ENCODE results near the gene TMPRSS3. TPM values are rescaled to one million over a fixed set of nuclear protein-coding genes. Genes with fewer than 3 reads are reported as not detected.

The TMPRSS3 gene
- total and polyA plus RNA-seq, 3 donors from 2014 or later, result 0.40 to 0.56 TPM; not detected in 1

DNA sequence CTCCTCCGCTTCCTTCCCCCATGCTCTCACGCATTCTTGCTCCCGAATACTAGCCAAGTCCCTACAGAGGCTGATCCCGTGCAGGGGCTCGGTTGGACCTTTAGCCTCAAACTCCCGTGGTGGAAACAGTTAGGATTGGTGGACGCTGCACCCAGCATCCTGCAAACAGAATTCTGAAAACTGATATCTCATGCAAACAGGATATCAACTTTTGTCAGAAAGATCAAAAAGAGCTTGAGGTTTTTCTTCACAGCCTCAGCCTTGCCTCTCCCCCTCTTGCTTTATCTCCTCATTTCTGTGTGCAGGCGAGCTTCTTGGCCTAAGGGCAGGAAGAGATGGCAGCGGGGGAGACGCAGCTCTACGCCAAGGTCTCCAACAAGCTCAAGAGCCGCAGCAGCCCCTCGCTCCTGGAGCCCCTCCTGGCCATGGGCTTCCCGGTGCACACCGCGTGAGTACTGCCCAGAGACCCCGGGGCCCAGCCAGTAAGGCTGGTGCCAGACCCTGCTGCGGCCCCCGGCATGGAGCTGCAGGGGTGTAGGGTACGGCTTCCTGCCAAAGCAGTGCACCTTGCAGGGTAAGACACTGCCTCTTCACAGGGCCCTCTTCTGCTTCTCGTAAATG, 7.9 kb upstream of the TMPRSS3 start, which contains the start of gene UBASH3A:
UBASH3A (plus strand) TSS at position 292 of the 621 bp plus-strand sequence; CDS start at position 336, 44 bp downstream.
- H3K36me3 ChIP-seq (ENCODE audit: low read depth, missing control alignments), result no peaks in the 10 kb centered on the region
- no peaks in the 10 kb centered on the region for H3K27me3 ChIP-seq
- no peak for DNase-seq
- H3K4me3 ChIP-seq, result no peak within 1 kb of the TSS
- H3K9me3 ChIP-seq, result no peaks in the 10 kb centered on the region
- H3K4me1 ChIP-seq, result no peaks in the 10 kb centered on the region
- no peak for TF ChIP-seq POLR2A (IDR thresholded peaks at IDR 0.05)
- TF ChIP-seq, protein P1, sequence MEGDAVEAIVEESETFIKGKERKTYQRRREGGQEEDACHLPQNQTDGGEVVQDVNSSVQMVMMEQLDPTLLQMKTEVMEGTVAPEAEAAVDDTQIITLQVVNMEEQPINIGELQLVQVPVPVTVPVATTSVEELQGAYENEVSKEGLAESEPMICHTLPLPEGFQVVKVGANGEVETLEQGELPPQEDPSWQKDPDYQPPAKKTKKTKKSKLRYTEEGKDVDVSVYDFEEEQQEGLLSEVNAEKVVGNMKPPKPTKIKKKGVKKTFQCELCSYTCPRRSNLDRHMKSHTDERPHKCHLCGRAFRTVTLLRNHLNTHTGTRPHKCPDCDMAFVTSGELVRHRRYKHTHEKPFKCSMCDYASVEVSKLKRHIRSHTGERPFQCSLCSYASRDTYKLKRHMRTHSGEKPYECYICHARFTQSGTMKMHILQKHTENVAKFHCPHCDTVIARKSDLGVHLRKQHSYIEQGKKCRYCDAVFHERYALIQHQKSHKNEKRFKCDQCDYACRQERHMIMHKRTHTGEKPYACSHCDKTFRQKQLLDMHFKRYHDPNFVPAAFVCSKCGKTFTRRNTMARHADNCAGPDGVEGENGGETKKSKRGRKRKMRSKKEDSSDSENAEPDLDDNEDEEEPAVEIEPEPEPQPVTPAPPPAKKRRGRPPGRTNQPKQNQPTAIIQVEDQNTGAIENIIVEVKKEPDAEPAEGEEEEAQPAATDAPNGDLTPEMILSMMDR (IDR thresholded peaks at IDR 0.05), result no peak
- WGBS, 2 donors, result 59 to 65% methylated on average over 21 of the region's 21 CpGs
- intact Hi-C loops (cut with DNase I; ENCODE audit: low total_unique reads), result no loop called here
- H3K27ac ChIP-seq, result no peak within 1 kb of the TSS

- DNase-seq, result no peak
- H3K4me1 ChIP-seq, result no peaks in the 10 kb centered on the region
- H3K27ac ChIP-seq, result no peak overlapping the region
- TF ChIP-seq POLR2A (IDR thresholded peaks at IDR 0.05), result no peak
- TF ChIP-seq, protein P1 (IDR thresholded peaks at IDR 0.05), result no peak
- H3K9me3 ChIP-seq, result no peaks in the 10 kb centered on the region
- no peak overlapping the region for H3K4me3 ChIP-seq
- no peaks in the 10 kb centered on the region for H3K36me3 ChIP-seq (ENCODE audit: low read depth, missing control alignments)
- H3K27me3 ChIP-seq, result no peaks in the 10 kb centered on the region
- 80 to 86% methylated on average over 2 of the region's 2 CpGs for WGBS, 2 donors
- intact Hi-C loops (cut with DNase I; ENCODE audit: low total_unique reads), result no loop called here
Measured at GRCh38 chr21:42401820-42402251, 6.0 kb upstream of the TMPRSS3 start.

DNA sequence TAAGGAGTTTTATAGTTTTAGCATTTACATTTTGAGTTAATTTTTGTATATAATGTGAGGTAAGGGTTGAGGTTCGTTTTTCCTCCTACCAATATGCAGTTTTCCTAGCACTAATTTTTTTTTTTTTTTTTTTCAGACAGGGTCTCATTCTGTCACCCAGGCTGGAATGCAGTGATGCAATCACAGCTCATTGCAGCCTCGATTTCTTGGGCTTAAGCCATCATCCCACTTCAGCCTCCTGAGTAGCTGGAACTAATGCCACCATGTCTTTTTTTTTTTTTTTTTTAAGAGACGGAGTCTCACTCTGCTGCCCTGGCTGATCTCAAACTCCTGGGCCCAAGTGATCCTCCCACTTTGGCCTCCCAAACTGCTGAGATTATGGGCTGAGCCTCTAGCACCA, 5.3 kb upstream of the TMPRSS3 start:
- Histone ChIP-seq H3K4me1 (no peaks in the 10 kb centered on the region), H3K9me3 (no peaks in the 10 kb centered on the region), H3K27me3 (no peaks in the 10 kb centered on the region), H3K36me3 (ENCODE audit: low read depth, missing control alignments) (no peaks in the 10 kb centered on the region), H3K27ac (no peak overlapping the region), H3K4me3 (no peak overlapping the region)
- intact Hi-C loops (cut with DNase I; ENCODE audit: low total_unique reads), result no loop called here
- WGBS, 2 donors, result 73 to 87% methylated on average over 3 of the region's 3 CpGs
- TF ChIP-seq POLR2A (IDR thresholded peaks at IDR 0.05), result no peak
- TF ChIP-seq, protein P1 (IDR thresholded peaks at IDR 0.05), result no peak
- DNase-seq, result no peak

DNA sequence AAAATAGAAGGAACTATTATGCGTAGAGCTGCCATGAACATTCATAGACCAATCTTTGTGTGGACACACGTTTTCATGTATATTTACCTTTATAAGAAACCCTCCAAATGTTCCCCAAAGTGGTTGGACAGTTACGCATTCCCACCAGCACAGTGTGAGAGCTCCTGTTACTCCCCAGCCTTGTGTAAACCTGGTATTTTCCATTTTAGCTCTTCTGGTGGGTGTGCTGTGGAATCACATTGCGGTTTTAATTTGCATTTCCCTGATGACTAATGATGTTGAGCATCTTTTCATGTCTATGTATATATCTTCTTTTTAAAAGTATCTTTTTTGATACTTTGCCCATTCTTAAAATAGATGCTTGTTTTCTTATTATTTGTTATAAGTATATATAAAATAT, 4.7 kb upstream of the TMPRSS3 start:
- intact Hi-C loops (cut with DNase I; ENCODE audit: low total_unique reads), result no loop called here
- WGBS, 2 donors, result 90 to 92% methylated on average over 4 of the region's 4 CpGs

More for the DNA sequence above, 4.7 kb upstream of the TMPRSS3 start:
- Histone ChIP-seq H3K4me3 (no peak overlapping the region), H3K27ac (no peak overlapping the region), H3K9me3 (no peaks in the 10 kb centered on the region), H3K4me1 (no peaks in the 10 kb centered on the region), H3K36me3 (ENCODE audit: low read depth, missing control alignments) (no peaks in the 10 kb centered on the region), H3K27me3 (no peaks in the 10 kb centered on the region)
- TF ChIP-seq, protein P1 (IDR thresholded peaks at IDR 0.05), result no peak
- no peak for TF ChIP-seq POLR2A (IDR thresholded peaks at IDR 0.05)
- no peak for DNase-seq
